ENCODE measurements around the gene ATG2B. TPM values are rescaled to one million over a fixed set of nuclear protein-coding genes. Genes with fewer than 3 reads are reported as not detected.

The ATG2B gene
- total and polyA plus RNA-seq, 5 donors from 2014 or later: 2.0 to 40.0 (median 2.3) TPM

DNA sequence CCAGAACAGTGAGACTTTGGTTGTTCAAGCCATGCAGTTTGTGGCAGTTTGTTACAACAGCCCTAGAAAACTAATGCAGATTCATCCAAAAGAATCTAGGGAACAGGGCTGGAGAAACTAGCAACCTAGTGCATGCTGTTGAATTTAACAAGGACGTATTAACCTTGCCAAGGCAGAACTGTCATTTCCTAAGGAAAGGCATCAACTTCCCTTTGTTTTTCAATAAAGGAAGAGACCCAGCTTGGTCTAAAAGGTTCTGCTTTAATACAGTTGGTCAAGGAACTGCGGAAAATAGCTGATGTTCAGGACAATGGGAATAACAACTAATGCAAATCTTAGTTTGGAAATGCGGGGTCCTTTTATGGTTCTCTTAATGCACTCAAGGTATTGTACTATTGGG is 40.3 kb upstream of the ATG2B start:
- Histone ChIP-seq H3K36me3 (ENCODE audit: control insufficient read depth, insufficient read depth, low read length) (no peaks in the 10 kb centered on the region), H3K4me3 (ENCODE audit: low read depth, low read length) (no peak overlapping the region), H3K27ac (ENCODE audit: insufficient read depth, low read length, poor library complexity, severe bottlenecking) (no peak overlapping the region), H3K4me1 (ENCODE audit: control insufficient read depth, insufficient read depth, low read length, poor library complexity, severe bottlenecking) (no peaks in the 10 kb centered on the region), H3K27me3 (ENCODE audit: control insufficient read depth, insufficient read depth, low read length) (peaks cover 6% of the 10 kb centered on the region), H3K9me3 (ENCODE audit: control insufficient read depth in 2 of 2, low read length in 2 of 2) (no peaks in the 10 kb centered on the region)
- ATAC-seq (ENCODE audit: low read depth in 2 of 2) (no peak), DNase-seq (no peak)
- peaks cover 22% of the 10 kb centered on the region for H3K27me3 Mint-ChIP-seq
- H3K27ac Mint-ChIP-seq: no peak overlapping the region
- no peaks in the 10 kb centered on the region for H3K9me3 Mint-ChIP-seq
- H3K36me3 Mint-ChIP-seq: no peaks in the 10 kb centered on the region
- no peaks in the 10 kb centered on the region for H3K4me1 Mint-ChIP-seq
- no peak overlapping the region for H3K4me3 Mint-ChIP-seq

DNA sequence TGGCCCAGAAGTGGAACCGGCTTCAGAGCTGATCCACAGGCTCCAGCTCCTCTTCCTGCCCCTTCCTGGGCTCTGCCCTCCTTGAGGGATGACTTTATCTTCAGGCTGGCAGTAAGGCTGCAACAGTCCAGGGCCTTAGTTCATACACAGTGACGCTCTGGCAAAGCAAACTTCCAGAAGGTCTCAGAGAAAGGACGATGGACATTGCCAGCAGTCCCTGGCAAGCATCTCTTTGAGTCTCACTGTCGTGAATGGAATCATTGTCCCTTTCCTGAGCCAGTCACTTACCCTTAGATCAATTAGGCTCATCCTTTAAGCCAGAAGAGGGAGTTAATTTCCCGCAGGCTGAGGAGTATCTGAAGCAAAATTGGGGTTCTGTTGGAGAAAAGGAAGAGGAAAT is 37.4 kb upstream of the ATG2B start:
- no peaks in the 10 kb centered on the region for H3K36me3 Mint-ChIP-seq
- no peaks in the 10 kb centered on the region for H3K4me1 Mint-ChIP-seq
- Histone ChIP-seq H3K4me1 (ENCODE audit: control insufficient read depth, insufficient read depth, low read length, poor library complexity, severe bottlenecking) (no peaks in the 10 kb centered on the region), H3K27me3 (ENCODE audit: control insufficient read depth, insufficient read depth, low read length) (peaks cover 6% of the 10 kb centered on the region), H3K36me3 (ENCODE audit: control insufficient read depth, insufficient read depth, low read length) (no peaks in the 10 kb centered on the region), H3K9me3 (ENCODE audit: control insufficient read depth in 2 of 2, low read length in 2 of 2) (no peaks in the 10 kb centered on the region), H3K4me3 (ENCODE audit: low read depth, low read length) (no peak overlapping the region), H3K27ac (ENCODE audit: insufficient read depth, low read length, poor library complexity, severe bottlenecking) (no peak overlapping the region)
- ATAC-seq (ENCODE audit: low read depth in 2 of 2) (no peak), DNase-seq (no peak)
- H3K4me3 Mint-ChIP-seq: no peak overlapping the region
- no peak overlapping the region for H3K27ac Mint-ChIP-seq
- H3K9me3 Mint-ChIP-seq: no peaks in the 10 kb centered on the region
- H3K27me3 Mint-ChIP-seq: peaks cover 17% of the 10 kb centered on the region

DNA sequence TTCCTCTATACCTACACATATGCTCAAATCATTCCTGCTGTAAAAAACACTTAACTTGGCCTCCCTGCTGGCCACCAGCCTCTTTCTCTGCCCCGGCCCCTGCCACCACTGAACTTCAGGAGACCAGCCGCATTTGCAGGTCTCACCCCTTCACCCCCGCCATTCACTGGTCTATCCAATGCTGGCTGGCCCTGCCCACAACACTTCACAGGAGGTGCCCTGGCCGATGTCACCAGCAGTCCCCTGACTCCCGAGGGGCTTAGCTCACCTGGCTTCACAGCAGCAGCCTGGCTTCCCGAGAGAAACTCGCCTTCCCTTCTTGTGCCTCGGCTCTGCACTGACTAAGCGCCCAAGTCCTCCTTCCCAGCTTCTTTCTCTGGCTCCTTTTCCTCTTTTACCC is 36.3 kb upstream of the ATG2B start:
- H3K27ac ChIP-seq (ENCODE audit: insufficient read depth, low read length, poor library complexity, severe bottlenecking): no peak overlapping the region
- peak overlapping the region in 1 of 3 donors; percentile 52 for H3K27ac Mint-ChIP-seq
- H3K4me1 Mint-ChIP-seq: no peaks in the 10 kb centered on the region
- no peak for DNase-seq
- H3K27me3 Mint-ChIP-seq: peaks cover 17% of the 10 kb centered on the region
- no peak overlapping the region for H3K4me3 Mint-ChIP-seq
- H3K4me3 ChIP-seq (ENCODE audit: low read depth, low read length): no peak overlapping the region
- H3K36me3 ChIP-seq (ENCODE audit: control insufficient read depth, insufficient read depth, low read length): no peaks in the 10 kb centered on the region
- peaks cover 6% of the 10 kb centered on the region for H3K27me3 ChIP-seq (ENCODE audit: control insufficient read depth, insufficient read depth, low read length)
- H3K36me3 Mint-ChIP-seq: no peaks in the 10 kb centered on the region
- ATAC-seq (ENCODE audit: low read depth in 2 of 2): no peak
- no peaks in the 10 kb centered on the region for H3K9me3 Mint-ChIP-seq
- no peaks in the 10 kb centered on the region for H3K4me1 ChIP-seq (ENCODE audit: control insufficient read depth, insufficient read depth, low read length, poor library complexity, severe bottlenecking)
- H3K9me3 ChIP-seq (ENCODE audit: control insufficient read depth in 2 of 2, low read length in 2 of 2): no peaks in the 10 kb centered on the region

DNA sequence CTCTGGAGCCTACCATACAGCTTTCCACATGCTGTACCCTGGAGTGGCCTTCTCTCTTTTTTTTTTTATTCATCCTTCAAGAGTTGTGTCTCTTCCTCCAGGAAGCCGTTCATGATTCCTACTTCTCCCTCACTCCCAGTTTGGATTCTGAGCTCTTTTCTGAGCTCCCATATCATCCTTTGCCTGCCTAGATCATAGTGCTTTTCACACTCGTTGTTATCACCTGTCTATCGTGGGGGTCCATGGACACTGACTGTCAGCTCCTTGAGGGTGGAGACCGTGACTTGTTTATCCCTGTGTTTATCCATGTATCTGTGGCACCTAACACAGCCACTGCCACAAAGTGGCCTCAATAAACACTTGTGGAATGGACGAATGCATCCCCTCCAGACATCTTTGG is 35.8 kb upstream of the ATG2B start:
- Mint-ChIP-seq H3K4me3 (no peak overlapping the region), H3K4me1 (no peaks in the 10 kb centered on the region), H3K36me3 (no peaks in the 10 kb centered on the region), H3K27me3 (peaks cover 19% of the 10 kb centered on the region), H3K27ac (no peak overlapping the region), H3K9me3 (no peaks in the 10 kb centered on the region)
- ATAC-seq (ENCODE audit: low read depth in 2 of 2) (no peak), DNase-seq (no peak)
- H3K9me3 ChIP-seq (ENCODE audit: control insufficient read depth in 2 of 2, low read length in 2 of 2): no peaks in the 10 kb centered on the region
- no peaks in the 10 kb centered on the region for H3K4me1 ChIP-seq (ENCODE audit: control insufficient read depth, insufficient read depth, low read length, poor library complexity, severe bottlenecking)
- no peaks in the 10 kb centered on the region for H3K36me3 ChIP-seq (ENCODE audit: control insufficient read depth, insufficient read depth, low read length)
- no peak overlapping the region for H3K27ac ChIP-seq (ENCODE audit: insufficient read depth, low read length, poor library complexity, severe bottlenecking)
- H3K4me3 ChIP-seq (ENCODE audit: low read depth, low read length): no peak overlapping the region
- peaks cover 6% of the 10 kb centered on the region for H3K27me3 ChIP-seq (ENCODE audit: control insufficient read depth, insufficient read depth, low read length)

- Mint-ChIP-seq H3K36me3 (no peaks in the 10 kb centered on the region), H3K27ac (no peak overlapping the region), H3K9me3 (no peaks in the 10 kb centered on the region), H3K27me3 (peaks cover 22% of the 10 kb centered on the region), H3K4me3 (no peak overlapping the region), H3K4me1 (no peaks in the 10 kb centered on the region)
- ATAC-seq (ENCODE audit: low read depth in 2 of 2) (no peak), DNase-seq (no peak)
- Histone ChIP-seq H3K36me3 (ENCODE audit: control insufficient read depth, insufficient read depth, low read length) (no peaks in the 10 kb centered on the region), H3K9me3 (ENCODE audit: control insufficient read depth in 2 of 2, low read length in 2 of 2) (no peaks in the 10 kb centered on the region), H3K27ac (ENCODE audit: insufficient read depth, low read length, poor library complexity, severe bottlenecking) (no peak overlapping the region), H3K4me3 (ENCODE audit: low read depth, low read length) (no peak overlapping the region), H3K27me3 (ENCODE audit: control insufficient read depth, insufficient read depth, low read length) (peaks cover 5% of the 10 kb centered on the region), H3K4me1 (ENCODE audit: control insufficient read depth, insufficient read depth, low read length, poor library complexity, severe bottlenecking) (no peaks in the 10 kb centered on the region)
These were observed 35.3 kb upstream of the ATG2B start for GRCh38 chr14:96398432-96398831.

- no peak for ATAC-seq (ENCODE audit: low read depth in 2 of 2)
- no peak overlapping the region for H3K4me3 ChIP-seq (ENCODE audit: low read depth, low read length)
- no peaks in the 10 kb centered on the region for H3K9me3 Mint-ChIP-seq
- peaks cover 13% of the 10 kb centered on the region for H3K4me1 ChIP-seq (ENCODE audit: control insufficient read depth, insufficient read depth, low read length, poor library complexity, severe bottlenecking)
- DNase-seq: no peak
- H3K36me3 Mint-ChIP-seq: no peaks in the 10 kb centered on the region
- H3K4me3 Mint-ChIP-seq: peak overlapping the region in 2 of 4 donors; percentile 79 to 90
- no peaks in the 10 kb centered on the region for H3K36me3 ChIP-seq (ENCODE audit: control insufficient read depth, insufficient read depth, low read length)
- peaks cover 17% of the 10 kb centered on the region for H3K27me3 Mint-ChIP-seq
- no peaks in the 10 kb centered on the region for H3K27me3 ChIP-seq (ENCODE audit: control insufficient read depth, insufficient read depth, low read length)
- H3K9me3 ChIP-seq (ENCODE audit: control insufficient read depth in 2 of 2, low read length in 2 of 2): no peaks in the 10 kb centered on the region
- H3K4me1 Mint-ChIP-seq: peaks cover 0 to 8% (median 6%) of the 10 kb centered on the region in 4 donors
- no peak overlapping the region for H3K27ac ChIP-seq (ENCODE audit: insufficient read depth, low read length, poor library complexity, severe bottlenecking)
- no peak overlapping the region for H3K27ac Mint-ChIP-seq
These were observed 31.1 kb upstream of the ATG2B start for GRCh38 chr14:96394047-96394815.

GRCh38 chr14:96393071-96393691 is 30.0 kb upstream of the ATG2B start:
- H3K36me3 ChIP-seq (ENCODE audit: control insufficient read depth, insufficient read depth, low read length): no peaks in the 10 kb centered on the region
- peaks cover 13% of the 10 kb centered on the region for H3K4me1 ChIP-seq (ENCODE audit: control insufficient read depth, insufficient read depth, low read length, poor library complexity, severe bottlenecking)
- no peak overlapping the region for H3K27ac ChIP-seq (ENCODE audit: insufficient read depth, low read length, poor library complexity, severe bottlenecking)
- Mint-ChIP-seq H3K27me3 (peaks cover 11% of the 10 kb centered on the region), H3K27ac (no peak overlapping the region), H3K9me3 (no peaks in the 10 kb centered on the region), H3K4me3 (peak overlapping the region; percentile 90 to 92 (median 92)), H3K4me1 (peaks cover 0 to 8% (median 6%) of the 10 kb centered on the region in 4 donors), H3K36me3 (no peaks in the 10 kb centered on the region)
- ATAC-seq (ENCODE audit: low read depth in 2 of 2) (no peak), DNase-seq (no peak)
- no peak overlapping the region for H3K4me3 ChIP-seq (ENCODE audit: low read depth, low read length)
- H3K27me3 ChIP-seq (ENCODE audit: control insufficient read depth, insufficient read depth, low read length): no peaks in the 10 kb centered on the region
- H3K9me3 ChIP-seq (ENCODE audit: control insufficient read depth in 2 of 2, low read length in 2 of 2): no peaks in the 10 kb centered on the region
